ENCODE data around the gene LGALS3BP.

- peak in 1 of 6 experiments; percentile 8 for TF ChIP-seq CTCF (IDR thresholded peaks at IDR 0.05)
- no peak for TF ChIP-seq POLR2A (IDR thresholded peaks at IDR 0.05)
These were observed 49.6 kb downstream of the LGALS3BP start for GRCh38 chr17:78929908-78930775.
